ENCODE data around the gene NXPE1.
"Not testable (repeated sequence)": the region's sequence is repeated elsewhere in the genome, so short reads cannot be mapped to it uniquely, and the experiment has no call there.

NXPE1 gene

DNA sequence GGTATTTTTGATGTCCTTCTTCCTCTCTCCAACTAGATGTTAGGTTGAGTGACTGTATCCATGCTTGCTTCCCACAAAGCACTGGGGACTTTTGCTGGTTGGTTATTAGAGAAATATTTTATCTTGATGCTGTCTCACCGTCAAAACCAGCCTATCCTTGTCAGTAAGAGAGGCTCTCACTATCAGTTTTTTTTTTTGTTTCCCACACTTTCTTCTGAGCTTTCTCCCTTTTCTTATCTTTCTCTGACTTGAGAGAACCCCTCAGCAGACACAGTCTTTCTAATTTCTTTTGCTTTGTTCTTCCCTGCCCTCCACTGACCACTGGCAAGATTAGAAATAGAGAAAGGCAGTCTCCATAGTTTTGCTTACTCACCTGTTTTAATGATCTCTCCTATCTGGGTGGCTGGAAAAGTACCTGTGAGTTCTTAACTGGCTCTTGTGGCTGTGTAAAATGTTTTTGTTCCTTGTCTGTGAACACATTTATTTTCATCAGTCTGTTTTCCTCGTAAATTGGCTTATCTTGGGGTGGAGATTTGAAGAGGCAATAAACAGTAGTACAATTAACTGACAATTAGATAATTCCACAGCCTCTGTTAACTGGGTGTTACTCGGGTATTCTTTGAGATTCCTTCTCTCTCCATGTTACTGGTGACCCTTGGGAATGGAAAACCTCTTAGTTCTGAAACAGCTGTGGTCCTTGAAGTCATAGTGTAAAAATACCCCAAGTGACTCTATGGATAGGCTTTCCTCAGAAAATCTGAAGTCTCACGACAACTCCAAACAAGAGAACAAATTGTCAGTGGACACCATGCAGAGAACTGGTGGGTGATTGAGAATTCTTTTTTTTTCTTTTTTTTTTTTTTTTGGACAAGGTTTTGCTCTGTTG is at the start of gene NXPE1:
NXPE1 (minus strand) TSS at position 457 of the 886 bp plus-strand sequence. CDS start 8,680 bp downstream, outside the sequence.
- DNase-seq (ENCODE audit: low read depth), result no peak

GRCh38 chr11:114609429-114609828 is 49.7 kb upstream of the NXPE1 start:
- no peak for DNase-seq (ENCODE audit: low read depth)

DNA sequence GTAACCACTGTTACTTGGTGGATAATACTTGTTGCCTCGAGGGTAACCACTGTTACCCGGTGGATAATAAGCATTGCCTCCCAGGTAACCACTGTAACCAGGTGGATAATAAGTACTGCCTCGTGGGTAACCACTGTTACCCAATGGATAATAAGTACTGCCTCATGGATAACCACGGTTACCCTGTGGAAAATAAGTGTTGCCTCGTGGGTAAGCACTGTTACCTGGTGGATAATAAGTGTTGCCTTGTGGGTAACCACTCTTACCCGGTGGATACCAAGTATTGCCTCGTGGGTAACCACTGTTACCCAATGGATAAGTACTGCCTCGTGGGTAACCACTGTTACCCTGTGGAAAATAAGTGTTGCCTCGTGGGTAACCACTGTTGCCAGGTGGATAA is 48.9 kb upstream of the NXPE1 start:
- not testable (repeated sequence) for DNase-seq (ENCODE audit: low read depth)

DNA sequence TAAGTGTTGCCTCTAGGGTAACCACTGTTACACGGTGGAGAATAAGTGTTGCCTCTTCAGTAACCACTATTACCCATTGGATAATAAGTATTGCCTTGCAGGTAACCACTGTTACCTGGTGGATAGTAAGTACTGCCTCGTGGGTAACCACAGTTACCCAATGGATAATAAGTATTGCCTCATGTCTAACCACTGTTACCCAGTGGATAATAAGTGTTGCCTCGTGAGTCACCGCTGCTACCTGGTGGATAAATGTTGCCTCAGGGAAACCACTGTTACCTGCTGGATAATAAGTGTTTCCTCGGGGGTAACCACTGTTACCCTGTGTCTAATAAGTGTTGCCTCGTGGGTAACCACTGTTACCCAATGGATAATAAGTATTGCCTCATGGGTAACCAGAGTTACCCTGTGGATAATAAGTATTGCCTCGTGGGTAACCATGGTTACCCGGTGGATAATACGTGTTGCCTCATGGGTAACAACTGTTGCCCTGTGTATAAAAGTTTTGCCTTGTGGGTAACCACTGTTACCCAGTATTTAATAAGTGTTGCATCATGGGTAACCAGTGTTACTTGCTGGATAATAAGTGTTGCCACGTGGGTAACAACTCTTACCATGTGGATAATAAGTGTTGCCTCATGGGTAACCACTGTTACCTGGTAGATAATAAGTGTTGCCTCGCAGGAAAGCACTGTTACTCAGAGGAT is 48.2 kb upstream of the NXPE1 start:
- DNase-seq (ENCODE audit: low read depth), result no peak

DNA sequence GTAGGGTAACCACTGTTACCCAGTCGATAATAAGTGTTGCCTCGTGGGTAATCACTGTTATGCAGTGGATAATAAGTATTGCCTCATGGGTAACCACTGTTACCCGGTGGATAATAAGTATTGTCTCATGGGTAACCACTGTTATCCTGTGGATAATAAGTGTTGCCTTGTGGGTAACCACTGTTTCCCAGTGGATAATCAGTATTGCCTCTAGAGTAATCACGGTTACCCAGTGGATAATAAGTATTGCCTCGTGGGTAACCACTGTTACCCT is 47.1 kb upstream of the NXPE1 start:
- not testable (repeated sequence) for DNase-seq (ENCODE audit: low read depth)

DNA sequence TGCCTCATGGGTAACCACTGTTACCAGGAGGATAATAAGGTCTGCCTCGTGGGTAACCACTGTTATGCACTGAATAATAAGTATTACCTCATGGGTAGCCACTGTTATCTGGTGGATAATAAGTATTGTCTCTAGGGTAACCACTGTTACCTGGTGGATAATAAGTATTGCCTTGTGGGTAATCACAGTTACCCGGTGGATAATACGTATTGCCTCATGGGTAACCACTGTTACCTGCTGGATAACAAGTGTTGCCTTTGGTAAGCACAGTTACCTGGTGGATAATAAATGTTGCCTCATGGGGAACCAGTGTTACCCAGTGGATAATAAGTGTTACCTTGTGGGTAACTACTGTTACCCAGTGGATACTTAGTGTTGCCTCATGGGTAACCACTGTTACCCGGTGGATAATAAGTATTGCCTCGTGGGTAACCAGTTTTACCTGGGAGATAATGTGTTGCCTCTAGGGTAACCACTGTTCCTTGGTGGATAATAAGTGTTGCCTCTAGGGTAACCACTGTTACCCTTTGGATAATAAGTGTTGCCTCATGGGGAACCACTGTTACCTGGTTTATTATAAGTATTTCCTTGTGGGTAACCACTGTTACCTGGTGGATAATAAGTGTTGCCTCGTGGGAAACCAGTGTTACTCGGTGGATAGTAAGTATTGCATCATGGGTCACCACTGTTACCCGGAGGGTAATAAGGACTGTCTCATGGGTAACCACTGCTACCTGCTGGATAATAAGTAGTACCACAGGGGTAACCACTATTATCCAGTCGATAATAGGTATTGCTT is 46.5 kb upstream of the NXPE1 start:
- no peak for DNase-seq (ENCODE audit: low read depth)

DNA sequence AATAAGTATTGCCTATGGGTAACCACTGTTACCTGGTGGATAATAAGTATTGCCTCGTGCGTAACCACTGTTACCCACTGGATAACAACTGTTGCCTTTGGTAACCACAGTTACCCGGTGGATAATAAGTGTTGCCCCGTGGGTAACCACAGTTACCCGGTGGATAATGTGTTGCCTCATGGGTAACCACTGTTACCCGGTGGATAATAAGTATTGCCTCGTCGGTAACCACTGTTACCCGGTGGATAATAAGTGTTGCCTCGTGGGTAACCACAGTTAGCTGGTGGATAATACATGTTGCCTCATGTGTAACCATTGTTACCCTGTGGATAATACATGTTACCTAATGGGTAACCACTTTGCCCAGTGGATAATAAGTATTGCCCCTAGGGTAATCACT is 45.7 kb upstream of the NXPE1 start:
- DNase-seq (ENCODE audit: low read depth), result no peak

- DNase-seq (ENCODE audit: low read depth), result no peak
Observed at GRCh38 chr11:114604886-114605285, 45.2 kb upstream of the NXPE1 start.

DNA sequence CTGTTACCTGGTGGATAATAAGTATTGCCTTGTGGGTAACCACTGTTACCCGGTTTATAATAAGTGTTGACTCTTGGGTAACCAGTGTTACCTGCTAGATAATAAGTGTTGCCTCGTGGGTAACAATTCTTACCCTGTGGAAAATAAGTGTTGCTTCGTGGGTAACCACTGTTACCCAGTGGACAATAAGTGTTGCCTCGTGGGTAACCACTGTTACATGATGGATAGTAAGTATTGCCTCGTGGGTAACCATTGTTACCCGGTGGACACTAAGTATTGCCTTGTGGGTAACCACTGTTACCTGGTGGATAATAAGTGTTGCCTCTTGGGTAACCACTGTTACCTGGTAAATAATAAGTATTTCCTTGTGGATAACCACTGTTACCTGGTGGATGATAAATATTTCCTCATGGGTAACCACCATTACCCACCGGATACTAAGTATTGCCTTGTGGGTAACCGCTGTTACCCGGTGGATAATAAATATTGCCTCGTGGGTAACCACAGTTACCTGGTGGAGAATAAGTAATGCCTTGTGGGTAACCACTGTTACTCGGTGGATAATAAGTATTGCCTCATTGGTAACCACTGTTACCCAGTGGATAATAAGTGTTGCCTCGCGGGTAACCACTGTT is 44.6 kb upstream of the NXPE1 start:
- no peak for DNase-seq (ENCODE audit: low read depth)

DNA sequence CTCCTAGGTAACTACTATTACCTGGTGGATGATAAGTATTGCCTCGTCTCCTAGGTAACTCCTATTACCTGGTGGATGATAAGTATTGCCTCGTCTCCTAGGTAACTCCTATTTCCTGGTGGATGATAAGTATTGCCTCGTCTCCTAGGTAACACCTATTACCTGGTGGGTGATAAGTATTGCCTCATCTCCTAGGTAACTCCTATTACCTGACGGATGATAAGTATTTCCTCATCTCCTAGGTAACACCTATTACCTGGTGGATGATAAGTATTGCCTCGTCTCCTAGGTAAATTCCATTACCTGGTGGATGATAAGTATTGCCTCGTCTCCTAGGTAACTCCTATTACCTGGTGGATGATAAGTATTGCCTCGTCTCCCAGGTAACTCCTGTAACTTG is 43.5 kb upstream of the NXPE1 start:
- not testable (repeated sequence) for DNase-seq (ENCODE audit: low read depth)

DNA sequence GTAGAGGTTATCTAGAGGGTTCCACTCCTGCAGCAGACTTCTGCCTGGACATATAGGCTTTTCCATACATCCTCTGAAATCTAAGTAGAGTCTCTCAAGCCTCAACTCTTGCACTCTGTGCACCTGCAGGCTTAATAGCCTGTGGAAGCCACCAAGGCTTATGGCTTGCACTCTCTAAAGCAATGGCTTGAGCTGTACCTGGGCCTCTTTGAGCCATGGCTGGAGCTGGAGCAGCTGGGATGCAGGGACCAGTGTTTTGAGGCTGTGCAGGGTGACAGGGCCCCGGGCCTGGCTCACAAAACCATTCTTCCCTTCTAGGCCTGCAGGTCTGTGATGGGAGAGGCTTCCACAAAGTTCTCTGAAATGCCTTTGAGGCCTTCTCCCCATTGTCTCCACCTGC is 38.8 kb upstream of the NXPE1 start:
- DNase-seq (ENCODE audit: low read depth), result no peak

GRCh38 chr11:114596175-114596919 is 36.7 kb upstream of the NXPE1 start:
- DNase-seq (ENCODE audit: low read depth), result no peak

- DNase-seq (ENCODE audit: low read depth), result no peak
Observed at GRCh38 chr11:114595571-114595970, 35.9 kb upstream of the NXPE1 start, which contains the start of gene NXPE4. Gene NXPE4 (minus strand): TSS chr11:114595786. CDS start chr11:114594759, 1,027 bp downstream.

DNA sequence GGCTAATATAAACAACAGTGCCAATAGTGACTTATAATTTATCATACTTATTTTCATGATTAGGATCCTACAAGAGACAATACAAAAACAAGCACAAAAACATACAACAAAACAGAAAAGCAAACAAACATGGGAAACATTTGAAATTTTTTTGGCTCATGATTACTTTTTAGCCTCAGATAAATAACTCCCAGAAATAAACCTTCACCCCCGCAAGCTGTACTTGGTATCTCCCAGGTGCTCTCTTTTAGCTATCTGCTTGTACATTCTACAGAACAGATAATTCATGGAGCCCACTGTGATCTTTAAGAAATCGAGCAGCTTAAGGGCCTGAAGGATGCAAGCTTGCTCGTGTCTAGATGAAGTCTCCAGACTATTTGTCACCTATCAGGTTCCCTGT is 35.0 kb upstream of the NXPE1 start:
- no peak for DNase-seq (ENCODE audit: low read depth)

DNA sequence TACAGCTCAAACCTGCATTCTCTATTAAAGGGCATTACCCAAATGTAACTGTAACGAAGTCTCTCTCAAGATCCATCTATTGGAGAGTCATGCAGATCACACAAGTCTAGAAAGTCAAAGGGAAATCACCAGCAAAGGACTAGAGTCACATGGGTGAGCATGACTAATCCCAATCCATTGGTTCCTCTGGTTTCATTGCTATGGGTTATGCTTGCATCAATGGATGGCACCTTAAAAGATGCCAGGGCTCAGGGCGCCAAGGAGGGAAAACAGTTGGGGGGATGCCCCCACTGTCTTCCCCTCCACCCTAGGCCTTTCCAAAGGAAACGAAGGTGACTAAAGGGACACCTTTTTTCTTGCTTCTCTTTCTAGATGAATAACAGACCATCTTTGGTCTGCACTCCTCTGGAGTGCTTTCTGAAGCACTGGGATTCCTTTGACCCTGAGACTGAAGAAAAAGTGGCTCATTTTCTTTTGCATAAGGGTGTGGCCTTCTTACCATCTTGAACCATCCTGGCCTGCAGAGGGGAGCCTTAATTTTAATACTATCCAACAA is 27.8 kb upstream of the NXPE1 start:
- DNase-seq (ENCODE audit: low read depth), result no peak

DNA sequence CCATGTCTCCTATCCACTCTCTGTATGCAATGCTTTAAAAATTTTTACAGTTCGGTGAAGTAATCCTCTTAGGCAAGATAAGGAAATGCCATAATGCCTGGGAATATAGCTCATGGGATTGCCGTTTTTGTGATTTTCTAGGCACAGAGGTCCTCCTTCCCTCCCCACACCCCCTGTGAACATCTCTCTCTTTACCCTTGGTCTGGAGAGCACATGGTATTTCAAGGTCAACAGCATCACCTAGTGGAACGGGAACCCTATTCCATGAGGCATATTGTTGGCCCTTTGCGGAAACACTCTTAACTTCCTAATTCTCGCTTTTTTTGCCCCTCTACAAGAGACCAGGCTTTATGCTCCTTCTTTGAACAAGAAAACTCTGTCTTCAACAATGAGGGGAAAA is 27.1 kb upstream of the NXPE1 start:
- DNase-seq (ENCODE audit: low read depth), result no peak

DNA sequence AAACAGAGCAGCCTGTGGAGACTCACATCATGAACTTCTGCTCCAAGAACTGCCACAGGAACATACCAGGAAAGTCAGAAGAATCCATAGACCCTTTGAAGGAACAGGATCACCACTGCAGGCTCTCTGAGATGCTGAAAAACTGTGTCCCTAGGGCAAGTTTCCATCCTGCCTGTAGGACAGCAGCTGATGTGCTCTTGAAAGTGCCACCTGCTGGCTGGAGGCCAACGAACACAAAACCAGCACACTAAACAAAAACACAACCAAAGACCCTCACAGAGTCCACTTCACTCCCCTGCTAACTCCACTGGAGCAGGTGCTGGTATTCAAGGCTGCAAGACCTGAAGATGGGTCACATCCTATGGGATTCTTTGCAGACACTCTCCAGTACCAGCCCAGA is 12.0 kb upstream of the NXPE1 start:
- DNase-seq (ENCODE audit: low read depth), result no peak

GRCh38 chr11:114569801-114570200 is 10.1 kb upstream of the NXPE1 start:
- no peak for DNase-seq (ENCODE audit: low read depth)

GRCh38 chr11:114566276-114566675 is 6.6 kb upstream of the NXPE1 start:
- no peak for DNase-seq (ENCODE audit: low read depth)

GRCh38 chr11:114564831-114565230 is 5.2 kb upstream of the NXPE1 start:
- no peak for DNase-seq (ENCODE audit: low read depth)

GRCh38 chr11:114563077-114563476 is 3.4 kb upstream of the NXPE1 start:
- DNase-seq (ENCODE audit: low read depth), result no peak

Measured in activated gamma-delta T cell treated with anti-CD3 and anti-CD28 coated beads, Interleukin-2, amount 50 U/mL, for 16 hours (primary cell).